Ishikawa (cell line): ENCODE results near the gene CGA.

ENCODE experiments used
- EP300 ChIP-seq: IDR thresholded peaks from 2 replicates; pipeline ENCODE4 v1.6.1; 2012; ENCODE audit warnings: borderline replicate concordance
- RAD21 ChIP-seq: IDR thresholded peaks from 2 replicates; pipeline ENCODE4 v1.6.1; 2012; ENCODE audit warnings: low read depth
- YY1 ChIP-seq: IDR thresholded peaks from 2 replicates; pipeline ENCODE4 v1.6.1; 2012; ENCODE audit warnings: low read depth
- TF ChIP-seq, protein P1 (sequence below): IDR thresholded peaks from 2 replicates; pipeline ENCODE4 v1.6.1; 2012

DNA sequence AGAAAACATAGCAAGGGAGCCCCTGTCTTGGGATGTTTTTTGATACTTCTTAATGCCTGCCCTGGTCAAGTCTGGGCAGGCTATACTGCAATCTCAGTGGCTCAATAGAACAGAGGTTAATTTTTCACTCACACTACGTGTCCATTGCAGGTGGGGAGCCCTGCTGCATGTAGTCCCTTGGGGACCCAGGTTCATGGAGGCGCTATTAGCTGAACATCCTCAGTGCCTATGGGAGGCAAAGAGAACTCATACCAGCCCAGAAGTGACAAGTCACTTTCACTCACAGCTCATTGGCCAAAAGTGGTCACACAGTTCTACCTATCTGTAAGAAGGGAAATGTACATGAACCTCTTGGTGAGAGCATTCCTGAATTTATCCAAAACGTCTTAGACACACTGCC, 23.2 kb downstream of the CGA start:
- no peak for TF ChIP-seq RAD21
- TF ChIP-seq YY1: no peak
- no peak for TF ChIP-seq EP300
- TF ChIP-seq, protein P1, sequence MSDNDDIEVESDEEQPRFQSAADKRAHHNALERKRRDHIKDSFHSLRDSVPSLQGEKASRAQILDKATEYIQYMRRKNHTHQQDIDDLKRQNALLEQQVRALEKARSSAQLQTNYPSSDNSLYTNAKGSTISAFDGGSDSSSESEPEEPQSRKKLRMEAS: no peak
